H1 (cell line): ENCODE data around the gene TAF5. TPM values are rescaled to one million over a fixed set of nuclear protein-coding genes. Genes with fewer than 3 reads are reported as not detected.

ENCODE experiments used
- CTCF ChIA-PET: fragments of 300-600 bp; sonication (Branson Sonifier 250); formaldehyde crosslinking; loops from one replicate; lab custom pipeline; 2021; ENCODE audit not compliant: partially characterized antibody; lab: Charles Lee
- POLR2A ChIA-PET: fragments of 300-600 bp; sonication (Branson Sonifier 250); formaldehyde crosslinking; loops from one replicate; lab custom pipeline; 2021; ENCODE audit warnings: inconsistent platforms; ENCODE audit not compliant: partially characterized antibody; lab: Charles Lee
- DNase-seq, 2 experiments: peaks; one replicate each; pipeline versions ENCODE4 v3.0.0 to v3.0.0-alpha.2; 2010 to 2022; ENCODE audit warnings: low spot score in 2 of 2, low read depth in 1 of 2, mixed read lengths in 1 of 2
- FAIRE-seq: peaks from 2 replicates; lab custom pipeline; 2011; peaks lifted over from hg19 to GRCh38; lab: Jason Lieb, UNC
- H2AFZ ChIP-seq: 2 replicates; pipeline ENCODE4 v1.8.1; 2012; ENCODE audit warnings: low read length, inconsistent platforms
- H2AK5ac ChIP-seq: 2 replicates; pipeline ENCODE4 v1.6.1; 2013; ENCODE audit warnings: low read depth, low read length
- H2BK120ac ChIP-seq: replicated peaks from 2 replicates; pipeline ENCODE3; 2013; ENCODE audit warnings: low read depth, low read length, inconsistent platforms
- H2BK12ac ChIP-seq: 2 replicates; pipeline ENCODE4 v1.6.1; 2013; ENCODE audit warnings: low read depth, low read length
- H2BK15ac ChIP-seq: 2 replicates; pipeline ENCODE4 v1.6.1; 2013; ENCODE audit warnings: low read length
- H2BK20ac ChIP-seq: 2 replicates; pipeline ENCODE4 v1.6.1; 2013; ENCODE audit warnings: low read length
- H2BK5ac ChIP-seq: 2 replicates; pipeline ENCODE4 v1.6.1; 2013; ENCODE audit warnings: low read depth, low read length
- H3K14ac ChIP-seq: 2 replicates; pipeline ENCODE4 v1.6.1; 2013; ENCODE audit warnings: inconsistent platforms; ENCODE audit not compliant: insufficient read length
- H3K18ac ChIP-seq: 2 replicates; pipeline ENCODE4 v1.6.1; 2013; ENCODE audit warnings: low read length; ENCODE audit errors: extremely low read depth
- H3K23ac ChIP-seq: 2 replicates; pipeline ENCODE4 v1.6.1; 2013; ENCODE audit warnings: inconsistent platforms; ENCODE audit not compliant: insufficient read length
- H3K23me2 ChIP-seq: 2 replicates; pipeline ENCODE4 v1.6.1; 2013; ENCODE audit warnings: low read depth, low read length
- H3K27ac ChIP-seq: 2 replicates; pipeline ENCODE4 v1.6.1; 2011; ENCODE audit warnings: low read depth, low read length, inconsistent platforms
- H3K27me3 ChIP-seq, 4 experiments: replicated peaks in 1 of 4; 1 replicate in 1 of 4; 2 replicates in 3 of 4; pipeline versions ENCODE4 v1.6.1 to v1.8.1; 2011 to 2013; ENCODE audit warnings: low read length in 3 of 4, mild to moderate bottlenecking in 3 of 4, inconsistent platforms in 2 of 4, mixed read lengths in 2 of 4, moderate library complexity in 1 of 4; ENCODE audit not compliant: control insufficient read depth in 3 of 4, insufficient read depth in 3 of 4; ENCODE audit errors: extremely low read depth in 1 of 4
- H3K36me3 ChIP-seq, 4 experiments: 2 replicates each; pipeline versions ENCODE4 v1.6.1 to v1.8.1; 2011 to 2013; ENCODE audit warnings: mild to moderate bottlenecking in 4 of 4, low read length in 3 of 4, moderate library complexity in 2 of 4, control low read depth in 1 of 4, inconsistent platforms in 1 of 4; ENCODE audit not compliant: insufficient read depth in 4 of 4, control insufficient read depth in 2 of 4
- H3K4ac ChIP-seq: replicated peaks from 2 replicates; pipeline ENCODE3; 2013; ENCODE audit warnings: low read length, low read depth, mixed read lengths, inconsistent platforms; ENCODE audit not compliant: insufficient read length
- H3K4me1 ChIP-seq, 4 experiments: replicated peaks in 1 of 4; 1 replicate in 1 of 4; 2 replicates in 3 of 4; pipeline versions ENCODE4 v1.6.1 to v1.8.1; 2011 to 2013; ENCODE audit warnings: low read length in 3 of 4, inconsistent platforms in 2 of 4, mixed read lengths in 1 of 4; ENCODE audit not compliant: insufficient read depth in 4 of 4, control insufficient read depth in 3 of 4
- H3K4me2 ChIP-seq, 2 experiments: 2 replicates each; pipeline versions ENCODE4 v1.6.1 to v1.8.1; 2011 to 2013; ENCODE audit warnings: low read depth in 2 of 2, low read length in 2 of 2, control low read depth in 1 of 2, inconsistent platforms in 1 of 2, mild to moderate bottlenecking in 1 of 2; ENCODE audit not compliant: insufficient read depth in 1 of 2
- H3K4me3 ChIP-seq, 4 experiments: fragments of 200-600, 300-600 bp in 1 of 4; sonication (generic), shearing (Covaris generic), sonication (Bioruptor Twin) in 1 of 4; 2 replicates each; pipeline versions ENCODE4 v1.5.1 to v1.8.1; 2011 to 2016; ENCODE audit warnings: low read length in 4 of 4, low read depth in 3 of 4, control low read depth in 2 of 4, inconsistent platforms in 2 of 4, mild to moderate bottlenecking in 2 of 4, mixed read lengths in 1 of 4, moderate library complexity in 1 of 4; ENCODE audit not compliant: insufficient read depth in 2 of 4; ENCODE audit errors: extremely low read depth in 1 of 4
- H3K56ac ChIP-seq: replicated peaks from 2 replicates; pipeline ENCODE3; 2013; ENCODE audit warnings: low read depth, mild to moderate bottlenecking, mixed read lengths, low read length, inconsistent platforms; ENCODE audit not compliant: insufficient read length
- H3K79me1 ChIP-seq: 2 replicates; pipeline ENCODE4 v1.6.1; 2013; ENCODE audit warnings: low read depth, low read length, control low read depth
- H3K79me2 ChIP-seq, 2 experiments: 2 replicates each; pipeline versions ENCODE4 v1.6.1 to v1.8.1; 2012 to 2013; ENCODE audit warnings: low read length in 2 of 2, mild to moderate bottlenecking in 2 of 2, inconsistent platforms in 1 of 2; ENCODE audit not compliant: insufficient read depth in 2 of 2, control insufficient read depth in 1 of 2
- H3K9ac ChIP-seq, 4 experiments: replicated peaks in 1 of 4; 1 replicate in 1 of 4; 2 replicates in 3 of 4; pipeline versions ENCODE4 v1.6.1 to v1.8.1; 2011 to 2013; ENCODE audit warnings: low read depth in 3 of 4, low read length in 3 of 4, control low read depth in 2 of 4, mild to moderate bottlenecking in 2 of 4, moderate library complexity in 2 of 4, inconsistent platforms in 1 of 4; ENCODE audit errors: extremely low read depth in 1 of 4
- H3K9me3 ChIP-seq, 2 experiments: 2 replicates each; pipeline versions ENCODE4 v1.6.1 to v1.8.1; 2012 to 2013; ENCODE audit warnings: mild to moderate bottlenecking in 2 of 2, moderate library complexity in 2 of 2, control low read depth in 1 of 2, inconsistent platforms in 1 of 2, low read depth in 1 of 2, low read length in 1 of 2, mixed read lengths in 1 of 2; ENCODE audit not compliant: insufficient read depth in 2 of 2
- H4K20me1 ChIP-seq, 2 experiments: replicated peaks in 1 of 2; 2 replicates each; pipeline versions ENCODE3 to v1.8.1; 2011 to 2013; ENCODE audit warnings: inconsistent platforms in 2 of 2, low read length in 2 of 2, mild to moderate bottlenecking in 1 of 2; ENCODE audit not compliant: insufficient read depth in 2 of 2, control insufficient read depth in 1 of 2
- H4K5ac ChIP-seq: 2 replicates; pipeline ENCODE4 v1.6.1; 2013; ENCODE audit warnings: low read length, low read depth, mixed read lengths, inconsistent platforms; ENCODE audit not compliant: insufficient read length
- H4K8ac ChIP-seq: 2 replicates; pipeline ENCODE4 v1.8.0; 2013; ENCODE audit warnings: mild to moderate bottlenecking, moderate library complexity, low read length, inconsistent platforms; ENCODE audit not compliant: insufficient read depth; ENCODE audit errors: extremely low read depth
- H4K91ac ChIP-seq: replicated peaks from 2 replicates; pipeline ENCODE3; 2013; ENCODE audit warnings: low read length, mixed read lengths, inconsistent platforms; ENCODE audit not compliant: insufficient read length
- BACH1 ChIP-seq: IDR thresholded peaks from 2 replicates; pipeline ENCODE4 v1.6.1; 2012; ENCODE audit warnings: low read length, improper control_type of control experiment
- CREB1 ChIP-seq: IDR thresholded peaks from 2 replicates; pipeline ENCODE4 v1.6.1; 2012; ENCODE audit warnings: inconsistent platforms
- EZH2 ChIP-seq: fragments of 200-600 bp; sonication (generic); IDR thresholded peaks from 2 replicates; pipeline ENCODE4 v1.7.1; 2012; ENCODE audit warnings: low read depth, mild to moderate bottlenecking, moderate library complexity, low read length, inconsistent platforms; ENCODE audit not compliant: severe bottlenecking
- GABPA ChIP-seq: IDR thresholded peaks from 2 replicates; pipeline ENCODE4 v1.6.1; 2011; ENCODE audit warnings: mild to moderate bottlenecking, low read length, moderate library complexity, borderline replicate concordance; ENCODE audit not compliant: insufficient read depth
- SIN3A ChIP-seq, 2 experiments: IDR thresholded peaks in 1 of 2; conservative IDR thresholded peaks in 1 of 2; 2 replicates each; pipeline ENCODE4 v1.6.1; 2011 to 2012; ENCODE audit warnings: low read length in 2 of 2, improper control_type of control experiment in 1 of 2, low read depth in 1 of 2, mild to moderate bottlenecking in 1 of 2
- SP4 ChIP-seq: IDR thresholded peaks from 2 replicates; pipeline ENCODE4 v1.6.1; 2012; ENCODE audit warnings: low read length, inconsistent platforms
- SRF ChIP-seq: IDR thresholded peaks from 2 replicates; pipeline ENCODE4 v1.6.1; 2011; ENCODE audit warnings: mild to moderate bottlenecking, low read depth, low read length, moderate library complexity
- TCF12 ChIP-seq: IDR thresholded peaks from 2 replicates; pipeline ENCODE4 v1.6.1; 2011; ENCODE audit warnings: low read depth, mild to moderate bottlenecking, low read length
- TEAD4 ChIP-seq: IDR thresholded peaks from 2 replicates; pipeline ENCODE4 v1.6.1; 2012; ENCODE audit warnings: low read depth, low read length, inconsistent platforms, mixed read lengths
- WGBS, 2 experiments: shearing (Covaris generic) in 1 of 2; methylation state at CpG; one replicate each; pipeline versions ENCODE4 v1.1.6 to v1.1.7; 2013 to 2015; ENCODE audit warnings: low lambda C conversion rate in 2 of 2, mixed read lengths in 2 of 2, inconsistent platforms in 1 of 2, low coverage in 1 of 2, missing lambda C conversion rate in 1 of 2; ENCODE audit not compliant: insufficient replicate concordance in 2 of 2, insufficient coverage in 1 of 2, insufficient read length in 1 of 2; ENCODE audit errors: extremely low coverage in 1 of 2, missing lambda C conversion rate in 1 of 2; 5-methylcytosine and 5-hydroxymethylcytosine counted together
- polyA plus RNA-seq, 7 experiments: library from polyadenylated mRNA; depleted of rRNA in 3 of 7; stranded (reverse) in 5 of 7; unstranded in 2 of 7; fragments of >200 nt in 5 of 7; fragments of 200-250 nt in 2 of 7; gene quantifications; 1 replicate in 5 of 7; 2 replicates in 1 of 7; 4 replicates in 1 of 7; pipeline versions ENCODE4 v1.2.1 to v1.2.3, GENCODE V29; 2011 to 2013; ENCODE audit warnings: missing spikeins in 2 of 7, mixed read lengths in 2 of 7
- total RNA-seq: library from RNA; stranded (reverse); fragmentation: NEBNext Ultra II Directional; extraction: Animal tissue kit (Norgen Biotek cat#: 25700); gene quantifications from 2 replicates; pipeline ENCODE4 v1.2.1, GENCODE V29; 2021

TAF5 gene
- total and polyA plus RNA-seq, 2 of the 8 experiments (the other 6 are each of a cell fraction or from before 2014, with no cell fraction given) = 5.8 to 15.6 TPM

- no peaks in the 10 kb centered on the region for H3K79me1 ChIP-seq
- no peak overlapping the region for H2BK5ac ChIP-seq
- no peaks in the 10 kb centered on the region for H3K4me1 ChIP-seq
- H2AK5ac ChIP-seq = no peak overlapping the region
- FAIRE-seq = no peak
- DNase-seq = no peak
- no peaks in the 10 kb centered on the region for H3K23me2 ChIP-seq
- H4K91ac ChIP-seq = no peak overlapping the region
- no peak overlapping the region for H3K23ac ChIP-seq
- H3K79me2 ChIP-seq = no peaks in the 10 kb centered on the region
- TF ChIP-seq TCF12 = no peak
- no peak for TF ChIP-seq SP4
- TF ChIP-seq GABPA = no peak
- TF ChIP-seq CREB1 = no peak
- TF ChIP-seq EZH2 = no peak
- TF ChIP-seq SRF = no peak
- no peak for TF ChIP-seq BACH1
- TF ChIP-seq SIN3A (conservative IDR thresholded peaks at IDR 0.05 in 1 of 2, IDR thresholded peaks at IDR 0.05 in 1 of 2; ENCODE audit: low read depth in 1 of 2, low read length in 2 of 2) = no peak
- TF ChIP-seq TEAD4 = no peak
- peak overlapping the region; percentile 14; the same call in 1 of the 2 replicates for H4K8ac ChIP-seq
- 98% methylated on average over 5 of the region's 5 CpGs; no CpG with 5 or more reads in 1 of the 2 experiments for WGBS, 2 experiments
- H2AFZ ChIP-seq = no peak overlapping the region
- no peaks in the 10 kb centered on the region for H3K9me3 ChIP-seq
- ChIA-PET CTCF (interaction anchor here (1.2 to 1.6 kb wide), 3 partner anchors 10 to 50 kb away, joined by 3 read pairs; no protein-coding TSS in a partner anchor), POLR2A (interaction anchor here (1.3 to 2.0 kb wide), 6 partner anchors 9 to 23 kb away, joined by 3 to 6 read pairs (median 4); no protein-coding TSS in a partner anchor)
- H2BK12ac ChIP-seq = no peak overlapping the region
- H2BK20ac ChIP-seq = no peak overlapping the region
- H4K5ac ChIP-seq = no peak overlapping the region
- no peaks in the 10 kb centered on the region for H3K27me3 ChIP-seq
- no peak overlapping the region for H3K14ac ChIP-seq
- H3K4ac ChIP-seq = no peak overlapping the region
- H3K27ac ChIP-seq = no peak overlapping the region
- H3K9ac ChIP-seq = no peak overlapping the region
- peaks cover 3 to 7% of the 10 kb centered on the region in 2 experiments for H4K20me1 ChIP-seq
- no peak overlapping the region for H3K56ac ChIP-seq
- no peak overlapping the region for H3K18ac ChIP-seq
- peaks cover 52 to 94% (median 78%) of the 10 kb centered on the region in 4 experiments for H3K36me3 ChIP-seq
- no peak overlapping the region for H2BK15ac ChIP-seq
- H3K4me2 ChIP-seq = no peak overlapping the region
- no peak overlapping the region for H2BK120ac ChIP-seq
- H3K4me3 ChIP-seq = no peak overlapping the region
Observed at GRCh38 chr10:103423748-103424147, 56.0 kb downstream of the TAF5 start.
